ENCODE measurements around the gene INHBE.

GRCh38 chr12:57460841-57461275, 5.8 kb downstream of the INHBE start:
- TF ChIP-seq, protein P1, sequence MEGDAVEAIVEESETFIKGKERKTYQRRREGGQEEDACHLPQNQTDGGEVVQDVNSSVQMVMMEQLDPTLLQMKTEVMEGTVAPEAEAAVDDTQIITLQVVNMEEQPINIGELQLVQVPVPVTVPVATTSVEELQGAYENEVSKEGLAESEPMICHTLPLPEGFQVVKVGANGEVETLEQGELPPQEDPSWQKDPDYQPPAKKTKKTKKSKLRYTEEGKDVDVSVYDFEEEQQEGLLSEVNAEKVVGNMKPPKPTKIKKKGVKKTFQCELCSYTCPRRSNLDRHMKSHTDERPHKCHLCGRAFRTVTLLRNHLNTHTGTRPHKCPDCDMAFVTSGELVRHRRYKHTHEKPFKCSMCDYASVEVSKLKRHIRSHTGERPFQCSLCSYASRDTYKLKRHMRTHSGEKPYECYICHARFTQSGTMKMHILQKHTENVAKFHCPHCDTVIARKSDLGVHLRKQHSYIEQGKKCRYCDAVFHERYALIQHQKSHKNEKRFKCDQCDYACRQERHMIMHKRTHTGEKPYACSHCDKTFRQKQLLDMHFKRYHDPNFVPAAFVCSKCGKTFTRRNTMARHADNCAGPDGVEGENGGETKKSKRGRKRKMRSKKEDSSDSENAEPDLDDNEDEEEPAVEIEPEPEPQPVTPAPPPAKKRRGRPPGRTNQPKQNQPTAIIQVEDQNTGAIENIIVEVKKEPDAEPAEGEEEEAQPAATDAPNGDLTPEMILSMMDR (IDR thresholded peaks at IDR 0.05 in 4 of 5, conservative IDR thresholded peaks at IDR 0.05 in 1 of 5), result no peak
- no peak for TF ChIP-seq POLR2A (IDR thresholded peaks at IDR 0.05)

Measured in gastrocnemius medialis (tissue), 4 donors.